IPS-18c (cell line): ENCODE measurements around the gene TRAPPC14.
"Not testable (repeated sequence)": the region's sequence is repeated elsewhere in the genome, so short reads cannot be mapped to it uniquely, and the experiment has no call there.

Experiments used
- H3K4me3 ChIP-seq: 2 replicates; pipeline ENCODE4 v1.7.0; 2013; ENCODE audit warnings: low read depth, mild to moderate bottlenecking, low read length, moderate library complexity; ENCODE audit not compliant: insufficient read depth
- H3K9me3 ChIP-seq: one replicate; pipeline ENCODE4 v1.6.1; 2013; ENCODE audit warnings: mild to moderate bottlenecking, low read length, moderate library complexity; ENCODE audit not compliant: control insufficient read depth, insufficient read depth

The TRAPPC14 gene

GRCh38 chr7:100159099-100159623, 638 bp upstream of the TRAPPC14 start:
- Histone ChIP-seq H3K9me3 (no peaks in the 10 kb centered on the region), H3K4me3 (peak overlapping the region; percentile 94)

GRCh38 chr7:100157334-100158228, 942 bp downstream of the TRAPPC14 start:
- H3K9me3 ChIP-seq, result no peaks in the 10 kb centered on the region
- peak overlapping the region; percentile 94 for H3K4me3 ChIP-seq

- H3K4me3 ChIP-seq, result no peak overlapping the region
- H3K9me3 ChIP-seq, result no peaks in the 10 kb centered on the region
Observed at GRCh38 chr7:100157069-100157333, 1.5 kb downstream of the TRAPPC14 start.

- Histone ChIP-seq H3K9me3 (no peaks in the 10 kb centered on the region), H3K4me3 (no peak overlapping the region)
Observed at GRCh38 chr7:100156331-100157068, 2.0 kb downstream of the TRAPPC14 start.

GRCh38 chr7:100155553-100156317, 2.8 kb downstream of the TRAPPC14 start:
- Histone ChIP-seq H3K9me3 (peaks cover 1% of the 10 kb centered on the region), H3K4me3 (no peak overlapping the region)

GRCh38 chr7:100154651-100155491, 3.7 kb downstream of the TRAPPC14 start:
- no peak overlapping the region for H3K4me3 ChIP-seq
- peaks cover 2% of the 10 kb centered on the region for H3K9me3 ChIP-seq

- H3K9me3 ChIP-seq, result peaks cover 2% of the 10 kb centered on the region
- H3K4me3 ChIP-seq, result no peak overlapping the region
Observed at GRCh38 chr7:100153708-100154535, 4.6 kb downstream of the TRAPPC14 start.

GRCh38 chr7:100152937-100153666, 5.4 kb downstream of the TRAPPC14 start:
- Histone ChIP-seq H3K4me3 (no peak overlapping the region), H3K9me3 (peaks cover 2% of the 10 kb centered on the region)

- no peak overlapping the region for H3K4me3 ChIP-seq
- H3K9me3 ChIP-seq, result peaks cover 2% of the 10 kb centered on the region
Observed at GRCh38 chr7:100152404-100152803, 6.1 kb downstream of the TRAPPC14 start.

GRCh38 chr7:100148559-100149328, 9.8 kb downstream of the TRAPPC14 start, which contains the start of gene LAMTOR4:
Gene LAMTOR4, plus strand, starts transcription at chr7:100148918. Its CDS starts 55 bp downstream, at chr7:100148973.
- Histone ChIP-seq H3K4me3 (peak within 1 kb of the TSS; percentile 95), H3K9me3 (peaks cover 2% of the 10 kb centered on the region)

- Histone ChIP-seq H3K4me3 (peak overlapping the region; percentile 34), H3K9me3 (peaks cover 2% of the 10 kb centered on the region)
Observed at GRCh38 chr7:100148225-100148558, 10.3 kb downstream of the TRAPPC14 start.

GRCh38 chr7:100147278-100147677, 11.2 kb downstream of the TRAPPC14 start:
- H3K4me3 ChIP-seq, result no peak overlapping the region
- peaks cover 2% of the 10 kb centered on the region for H3K9me3 ChIP-seq

- not testable (repeated sequence) for H3K9me3 ChIP-seq, H3K4me3 ChIP-seq
Observed at GRCh38 chr7:100146350-100146749, 12.2 kb downstream of the TRAPPC14 start.

GRCh38 chr7:100142461-100142860, 16.1 kb downstream of the TRAPPC14 start:
- Histone ChIP-seq H3K9me3 (no peaks in the 10 kb centered on the region), H3K4me3 (no peak overlapping the region)

- H3K4me3 ChIP-seq, result no peak overlapping the region
Observed at GRCh38 chr7:100141555-100141949, 17.0 kb downstream of the TRAPPC14 start.

More at GRCh38 chr7:100141555-100141949, 17.0 kb downstream of the TRAPPC14 start:
- H3K9me3 ChIP-seq, result no peaks in the 10 kb centered on the region
